Measurements from ENCODE around the gene NAA60. TPM values are rescaled to one million over a fixed set of nuclear protein-coding genes. Genes with fewer than 3 reads are reported as not detected.

Gene NAA60
- total RNA-seq = 43.8 and 54.0 TPM in 2 replicates

GRCh38 chr16:3443108-3444031 is at the start of gene NAA60, which contains the start of gene ZNF597:
NAA60 (plus strand) TSS chr16:3443680; CDS start chr16:3476228, 32,548 bp downstream.
ZNF597 (minus strand) TSS chr16:3443504; CDS start chr16:3443153, 351 bp downstream.
- intact Hi-C loops (cut with micrococcal nuclease) = loop anchor here (1.0 to 5.0 kb wide), 3 partner anchors 14 to 161 kb away; partner anchors contain the start of genes ZNF174, ZNF263 and ZSCAN32

- intact Hi-C loops (cut with micrococcal nuclease) = loop anchor here (1.0 to 2.0 kb wide), 2 partner anchors 57 to 166 kb away; partner anchors contain the start of gene ZNF200
Observed at GRCh38 chr16:3400446-3400778, 43.1 kb upstream of the NAA60 start.

DNA sequence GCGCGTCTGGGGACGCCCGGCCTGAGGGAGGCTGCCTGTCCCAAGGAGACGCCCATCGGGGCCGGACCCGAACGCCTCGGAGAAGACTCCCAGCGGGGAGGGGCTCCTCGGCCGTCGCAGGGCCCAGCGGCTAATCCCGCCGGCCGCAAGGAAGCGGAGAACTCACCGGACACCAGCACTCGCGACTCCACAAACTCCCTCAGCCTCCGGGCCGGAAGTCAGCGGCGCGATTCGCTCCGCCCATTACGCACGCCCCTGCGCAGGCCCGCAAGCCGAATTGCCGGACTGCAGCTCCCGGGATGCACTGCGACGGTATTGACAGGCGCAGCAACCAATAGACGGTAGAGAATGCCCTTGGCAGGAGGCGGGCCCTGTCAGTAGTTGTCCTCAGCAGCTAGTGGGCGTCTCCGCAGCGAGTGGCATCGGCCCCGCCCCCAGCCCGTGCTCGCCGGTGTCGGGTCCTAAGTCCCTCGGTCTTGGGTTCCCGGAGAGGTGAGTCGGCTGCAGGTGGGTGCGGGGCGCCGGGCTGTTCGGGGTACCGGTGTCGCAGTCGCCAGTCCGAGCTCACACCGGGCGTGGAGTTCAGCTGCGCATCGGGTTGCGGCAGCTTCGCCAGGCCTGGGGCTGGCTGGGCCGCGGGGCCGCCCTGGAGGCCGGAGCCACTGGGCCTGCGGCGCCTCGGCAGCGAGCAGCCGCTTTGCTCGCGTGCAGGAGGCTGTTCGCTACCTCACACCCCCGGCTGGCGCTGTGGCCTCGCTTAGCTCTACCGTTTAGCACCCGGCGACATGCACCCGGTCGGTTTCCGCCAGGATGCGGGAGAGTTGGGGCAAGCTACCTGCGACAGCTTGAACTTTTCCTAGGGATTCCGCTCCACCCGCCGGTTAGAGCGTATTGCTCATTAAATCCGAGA is 42.4 kb upstream of the NAA60 start, which contains the start of the genes ZNF174 and ZSCAN32:
TSS of gene ZNF174 (plus strand) at position 437 of the 910 bp plus-strand sequence. CDS start 790 bp downstream, outside the sequence.
TSS of gene ZSCAN32 (minus strand) at position 226 of the 910 bp plus-strand sequence. CDS start 3,447 bp downstream, outside the sequence.
- intact Hi-C loops (cut with micrococcal nuclease) = loop anchor here (1.0 to 2.0 kb wide), 6 partner anchors 42 to 166 kb away; partner anchors contain the start of genes NAA60, TIGD7, ZNF200 and ZNF263

- intact Hi-C loops (cut with micrococcal nuclease) = loop anchor here (1.0 to 2.0 kb wide), 5 partner anchors 41 to 167 kb away; partner anchors contain the start of genes NAA60, TIGD7, ZNF200 and ZNF263
Observed at GRCh38 chr16:3401719-3402397, 41.6 kb upstream of the NAA60 start.

GRCh38 chr16:3408561-3409197 is 34.8 kb upstream of the NAA60 start:
- intact Hi-C loops (cut with micrococcal nuclease) = no loop called here

DNA sequence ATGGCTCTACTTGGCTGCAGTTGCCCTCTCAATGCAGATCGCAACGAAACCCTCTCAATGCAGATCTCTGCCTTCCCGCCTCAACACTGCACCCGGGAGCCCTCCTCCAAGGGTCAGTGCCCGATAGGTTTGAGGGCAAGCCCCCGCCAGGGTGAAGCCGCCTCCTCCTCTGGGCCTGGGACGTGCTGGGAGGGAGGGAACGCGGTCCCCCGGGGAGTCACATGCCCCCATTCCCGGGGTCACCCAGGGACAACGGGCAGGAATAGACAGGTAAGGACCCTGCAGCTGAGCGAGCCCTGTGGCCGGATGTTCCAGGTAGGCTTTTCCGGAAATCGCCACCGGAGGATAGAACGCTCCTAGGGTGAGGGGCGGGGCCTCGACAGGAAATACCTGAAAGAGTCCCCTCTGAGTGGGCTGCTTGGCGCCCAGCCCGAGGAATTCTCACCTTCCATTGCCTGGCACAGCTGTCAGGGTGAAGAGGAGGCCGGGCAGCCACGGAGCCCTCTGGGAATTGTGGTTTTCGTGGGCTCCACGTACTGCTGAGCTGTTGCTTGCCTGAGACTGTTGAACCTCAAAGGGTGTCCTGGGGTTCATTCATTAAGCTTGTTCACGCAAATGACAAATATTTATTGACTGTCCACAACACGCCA is 29.6 kb upstream of the NAA60 start:
- intact Hi-C loops (cut with micrococcal nuclease) = no loop called here

DNA sequence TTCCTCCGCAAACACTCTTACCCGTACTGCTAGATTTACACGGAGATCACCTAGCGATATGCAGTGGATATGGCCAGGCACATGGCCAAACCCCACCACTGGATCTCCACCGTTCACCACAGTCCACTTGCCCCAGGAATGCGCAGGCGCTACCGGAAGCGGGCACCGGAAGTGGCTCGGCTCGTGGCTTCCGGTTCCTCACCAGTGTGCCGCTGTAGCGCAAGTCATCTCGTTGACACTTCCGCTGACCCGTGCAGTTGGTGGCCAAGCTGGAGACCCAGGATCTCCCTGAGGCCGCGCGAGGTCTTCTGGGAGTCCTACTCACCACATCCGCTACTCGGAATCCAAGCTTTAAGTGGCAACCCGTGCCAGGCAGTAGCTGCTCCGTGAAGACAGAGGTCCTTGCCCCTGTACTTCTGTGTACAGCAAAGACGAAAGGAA is 11.7 kb upstream of the NAA60 start:
- intact Hi-C loops (cut with micrococcal nuclease) = no loop called here

GRCh38 chr16:3434373-3434772 is 9.1 kb upstream of the NAA60 start:
- intact Hi-C loops (cut with micrococcal nuclease) = no loop called here

DNA sequence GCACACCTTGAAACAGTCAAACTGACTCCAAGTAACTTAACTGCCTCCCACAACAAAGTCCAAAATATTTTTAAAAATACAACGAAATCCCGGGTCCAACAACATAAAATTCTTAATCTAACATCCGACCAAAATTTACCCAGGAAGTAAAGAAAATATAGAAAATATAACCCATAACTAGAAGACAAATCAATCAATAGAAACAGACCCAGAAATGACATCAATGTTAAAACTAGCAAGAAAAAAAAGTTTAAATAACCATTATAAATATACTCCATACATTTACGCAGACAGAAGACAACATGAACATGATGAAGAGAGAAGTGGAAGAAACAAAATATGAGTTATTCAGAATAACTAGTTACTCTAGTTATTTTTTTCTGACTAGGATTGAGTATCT is 3.8 kb upstream of the NAA60 start:
- intact Hi-C loops (cut with micrococcal nuclease) = loop anchor here (5.0 kb wide), 1 partner anchor 157 kb away; the partner anchor contains the start of gene ZNF263

DNA sequence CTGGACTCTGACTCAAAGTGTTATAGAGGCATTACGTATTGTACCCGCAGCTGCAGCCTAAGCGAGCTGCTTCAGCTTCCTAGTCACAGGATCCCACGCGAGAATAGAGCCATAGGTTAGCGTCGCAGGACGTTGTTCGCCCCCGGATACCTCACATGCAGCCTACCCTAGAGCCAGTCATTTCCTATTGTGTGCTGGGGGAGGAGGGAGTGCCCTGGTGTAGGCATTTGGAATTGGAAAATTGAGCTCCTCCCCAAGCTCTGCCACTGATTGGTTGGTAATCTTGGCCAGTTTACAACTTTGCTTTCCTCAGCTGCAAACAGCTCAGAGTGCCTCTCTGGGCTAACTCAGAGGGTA is 530 bp downstream of the NAA60 start:
- intact Hi-C loops (cut with micrococcal nuclease) = loop anchor here (5.0 kb wide), 1 partner anchor 162 kb away; the partner anchor contains the start of gene ZNF263

- intact Hi-C loops (cut with micrococcal nuclease) = no loop called here
Observed at GRCh38 chr16:3454093-3454492, 10.6 kb downstream of the NAA60 start.

GRCh38 chr16:3454631-3455147 is 11.2 kb downstream of the NAA60 start:
- intact Hi-C loops (cut with micrococcal nuclease) = loop anchor here (5.0 kb wide), 3 partner anchors 147 to 192 kb away; partner anchors contain the start of genes TIGD7, ZNF263 and ZNF75A

DNA sequence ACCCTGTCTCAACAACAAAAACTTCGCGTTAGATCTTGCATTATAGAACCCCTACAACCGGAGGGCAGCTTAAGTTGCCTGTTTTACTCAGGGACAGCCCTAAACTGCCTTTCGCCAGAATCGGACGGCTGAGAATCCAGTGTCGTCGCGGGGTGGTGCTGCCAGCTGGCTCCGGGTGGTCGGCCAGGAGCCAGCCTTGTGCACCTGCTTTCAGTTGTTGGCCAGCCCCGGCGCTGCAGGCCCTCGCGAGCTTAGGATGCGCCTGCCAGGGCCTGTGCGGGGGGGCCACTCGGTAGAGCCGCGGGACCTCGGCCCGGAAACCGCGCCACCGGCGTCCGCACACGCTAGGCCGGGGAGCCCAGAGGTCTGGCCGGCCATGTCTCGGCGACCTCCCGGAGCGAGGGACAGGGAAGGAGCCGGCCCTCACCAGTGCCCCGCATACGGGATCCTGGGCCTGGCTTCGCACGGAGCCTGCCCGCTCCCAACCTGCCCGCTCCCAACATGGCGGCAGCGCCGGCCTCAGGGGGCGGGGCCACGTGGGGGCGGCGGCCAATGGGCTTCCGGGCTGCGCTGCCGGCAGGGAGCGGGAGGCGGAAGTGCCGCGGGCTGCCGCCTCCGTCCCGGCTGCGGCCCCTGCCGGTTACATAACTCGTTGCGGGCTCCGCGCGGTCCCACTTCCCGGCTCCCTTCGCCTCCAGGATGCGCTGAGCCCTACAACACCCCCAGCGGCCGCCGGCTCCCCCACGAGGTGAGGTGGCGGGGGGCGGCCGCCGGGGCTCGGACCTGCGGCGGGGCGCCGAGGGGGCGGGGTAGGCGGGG is 14.2 kb downstream of the NAA60 start:
- intact Hi-C loops (cut with micrococcal nuclease) = loop anchor here (1.0 to 5.0 kb wide), 6 partner anchors 14 to 195 kb away; partner anchors contain the start of genes CLUAP1, NAA60, TIGD7 and ZNF263

DNA sequence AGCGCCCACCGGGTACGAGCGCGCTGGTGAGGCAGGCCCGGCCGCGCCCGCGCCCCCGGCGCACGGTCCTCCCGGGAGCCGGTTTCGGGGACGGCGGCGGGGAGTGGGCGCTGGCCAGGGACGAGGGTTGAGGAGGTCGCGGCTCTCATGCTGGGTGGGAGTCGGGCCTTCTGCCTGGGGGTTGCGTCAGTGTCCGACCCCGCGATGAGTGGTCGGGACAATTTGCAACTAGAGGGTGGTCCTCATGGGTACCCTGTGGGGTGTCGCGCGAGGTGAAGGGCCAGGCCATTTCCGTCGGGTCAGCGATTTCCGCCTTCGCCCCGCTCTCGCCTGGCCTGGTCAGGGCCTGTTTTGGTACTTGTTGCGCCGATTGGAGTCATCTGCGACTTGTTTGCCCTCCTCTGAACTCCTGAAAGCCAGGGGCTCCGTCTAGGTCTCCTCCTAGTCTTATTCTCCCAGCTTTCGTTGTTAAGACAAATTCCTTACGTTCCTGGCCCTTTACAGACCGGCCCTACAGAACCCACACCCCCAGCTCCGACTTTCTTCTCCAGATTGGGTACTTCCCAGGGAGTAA is 14.9 kb downstream of the NAA60 start:
- intact Hi-C loops (cut with micrococcal nuclease) = loop anchor here (2.0 to 5.0 kb wide), 4 partner anchors 42 to 196 kb away; partner anchors contain the start of genes CLUAP1, TIGD7, ZNF263 and ZNF75A

DNA sequence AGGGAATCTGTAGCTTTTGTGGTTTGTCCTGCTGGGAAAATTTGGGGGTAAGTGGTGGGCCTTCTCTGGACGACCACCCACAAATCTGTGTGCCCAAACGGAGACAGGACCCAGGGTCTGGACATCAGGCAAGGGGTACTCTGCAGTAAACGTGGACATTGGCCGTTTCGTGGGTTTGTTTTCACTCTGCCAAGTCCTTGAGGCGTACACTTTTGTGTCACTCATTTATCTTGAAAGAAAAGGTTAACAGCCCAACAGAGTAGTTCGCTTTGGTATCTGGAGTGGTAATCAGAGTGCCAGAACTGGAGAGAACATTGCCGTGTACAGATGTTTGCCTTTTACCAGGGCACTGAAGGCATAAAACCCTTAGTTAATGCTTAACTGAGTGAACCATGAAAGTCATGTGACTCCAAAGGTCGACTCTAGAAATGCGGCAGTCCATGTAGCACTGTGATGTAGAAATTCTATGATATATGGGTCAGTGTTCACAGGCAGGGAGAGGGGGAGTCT is 15.4 kb downstream of the NAA60 start:
- intact Hi-C loops (cut with micrococcal nuclease) = loop anchor here (2.0 to 5.0 kb wide), 4 partner anchors 42 to 197 kb away; partner anchors contain the start of genes CLUAP1, TIGD7, ZNF263 and ZNF75A

GRCh38 chr16:3459401-3460090 is 16.1 kb downstream of the NAA60 start:
- intact Hi-C loops (cut with micrococcal nuclease) = loop anchor here (2.0 to 5.0 kb wide), 4 partner anchors 41 to 197 kb away; partner anchors contain the start of genes CLUAP1, TIGD7, ZNF263 and ZNF75A
